K562 (cell line): ENCODE results near the gene HOXA10. TPM values are rescaled to one million over a fixed set of nuclear protein-coding genes. Genes with fewer than 3 reads are reported as not detected.

Experiments
- ATAC-seq: fragments of 200-7000 bp; cut with Tn5 transposase; 3 replicates; pipeline ENCODE4 v1.9.1; 2020; ENCODE audit warnings: moderate library complexity
- BruUV-seq: library from RNA; stranded (reverse); fragments of 400-500 nt; replicated peaks from 2 replicates; lab custom pipeline; 2021; lab: Mats Ljungman, UMichigan
- CTCF ChIA-PET: fragments of 300-600 bp; formaldehyde crosslinking; extraction: SDS; loops from one replicate; lab custom pipeline; 2021; ENCODE audit warnings: low intra/inter-chr PET ratio; lab: Yijun Ruan, JAX
- POLR2A ChIA-PET: fragments of 300-600, 350-650 bp; sonication (Branson Sonifier 250); formaldehyde crosslinking; extraction: SDS; loops from one replicate; lab custom pipeline; 2021; ENCODE audit warnings: antibody characterized with exemption, inconsistent platforms; lab: Yijun Ruan, JAX
- DNase-seq, 4 experiments: peaks; one replicate each; pipeline versions ENCODE4 v3.0.0 to v3.0.0-alpha.2; 2011 to 2018; ENCODE audit warnings: low spot score in 3 of 4, mixed read lengths in 3 of 4; ENCODE audit errors: extremely low read depth in 1 of 4
- FAIRE-seq: peaks from 2 replicates; lab custom pipeline; 2011; peaks lifted over from hg19 to GRCh38; lab: Jason Lieb, UNC
- H2AFZ ChIP-seq: 2 replicates; pipeline ENCODE4 v1.6.0; 2011; ENCODE audit warnings: low read depth, low read length, control low read depth, inconsistent platforms
- H3K27ac ChIP-seq: fragments of 200-600 bp; 3 replicates; pipeline ENCODE4 v1.8.0; 2011; ENCODE audit warnings: low read depth, mild to moderate bottlenecking, control low read depth, inconsistent platforms, low read length, moderate library complexity, mixed read lengths; ENCODE audit errors: extremely low read depth
- H3K27me3 ChIP-seq, 2 experiments: fragments of 300-600 bp in 1 of 2; 2 replicates in 1 of 2; 3 replicates in 1 of 2; pipeline versions ENCODE4 v1.6.0 to v1.8.0; 2011; ENCODE audit warnings: inconsistent platforms in 2 of 2, low read length in 2 of 2, mild to moderate bottlenecking in 1 of 2, mixed read lengths in 1 of 2, moderate library complexity in 1 of 2; ENCODE audit not compliant: control insufficient read depth in 2 of 2, insufficient read depth in 2 of 2
- H3K36me3 ChIP-seq: fragments of 300-600 bp; 3 replicates; pipeline ENCODE4 v1.8.0; 2011; ENCODE audit warnings: mild to moderate bottlenecking, low read length, inconsistent platforms; ENCODE audit not compliant: control insufficient read depth, insufficient read depth
- H3K4me1 ChIP-seq, 2 experiments: fragments of 200-600 bp in 1 of 2; replicated peaks in 1 of 2; 2 replicates in 1 of 2; 3 replicates in 1 of 2; pipeline versions ENCODE4 v1.5.1 to v1.8.0; 2011; ENCODE audit warnings: inconsistent platforms in 2 of 2, low read length in 2 of 2, mild to moderate bottlenecking in 1 of 2, mixed read lengths in 1 of 2, moderate library complexity in 1 of 2; ENCODE audit not compliant: control insufficient read depth in 2 of 2, insufficient read depth in 2 of 2
- H3K4me2 ChIP-seq: 2 replicates; pipeline ENCODE4 v1.6.1; 2011; ENCODE audit warnings: low read length, control low read depth, inconsistent platforms, mixed read lengths; ENCODE audit not compliant: insufficient read depth
- H3K4me3 ChIP-seq: fragments of 200-600 bp; sonication (generic), shearing (Covaris generic); 2 replicates; pipeline ENCODE4 v1.5.1; 2016; ENCODE audit warnings: control low read depth, inconsistent platforms
- H3K79me2 ChIP-seq: fragments of 200-600 bp; 3 replicates; pipeline ENCODE4 v1.8.0; 2011; ENCODE audit warnings: low read length, inconsistent platforms; ENCODE audit not compliant: control insufficient read depth, insufficient read depth
- H3K9ac ChIP-seq, 2 experiments: 2 replicates each; pipeline versions ENCODE4 v1.6.0 to v1.6.1; 2011; ENCODE audit warnings: low read depth in 2 of 2, low read length in 2 of 2, control low read depth in 1 of 2, inconsistent platforms in 1 of 2, mild to moderate bottlenecking in 1 of 2, mixed read lengths in 1 of 2; ENCODE audit not compliant: insufficient read depth in 1 of 2
- H3K9me1 ChIP-seq: one replicate; pipeline ENCODE4 v1.6.0; 2011; ENCODE audit warnings: inconsistent platforms, mild to moderate bottlenecking, low read length, moderate library complexity; ENCODE audit not compliant: control insufficient read depth, insufficient read depth
- H3K9me3 ChIP-seq: replicated peaks from 2 replicates; pipeline ENCODE4 v1.5.1; 2011; ENCODE audit warnings: low read depth, low read length, inconsistent platforms; ENCODE audit not compliant: control insufficient read depth, insufficient read depth
- H4K20me1 ChIP-seq: replicated peaks from 2 replicates; pipeline ENCODE4 v1.6.1; 2011; ENCODE audit warnings: low read length, inconsistent platforms, mixed read lengths; ENCODE audit not compliant: control insufficient read depth, insufficient read depth
- ARNT ChIP-seq, 2 experiments: fragments of 450-650 bp; IDR thresholded peaks; 2 replicates each; pipeline ENCODE4 v1.6.1; 2016; ENCODE audit warnings: mild to moderate bottlenecking in 1 of 2
- ETV5 ChIP-seq: sonication (generic); formaldehyde crosslinking; IDR thresholded peaks from 2 replicates; pipeline ENCODE4 v1.4.0; 2020; ENCODE audit warnings: low read depth, mild to moderate bottlenecking, missing genetic modification reagents
- ID3 ChIP-seq, 2 experiments: fragments of 250-450 bp in 1 of 2; fragments of 450-650 bp in 1 of 2; sonication (Bioruptor Pico) in 1 of 2; IDR thresholded peaks; 2 replicates each; pipeline versions ENCODE4 v1.6.1 to v1.8.0; 2016 to 2021; ENCODE audit warnings: mild to moderate bottlenecking in 2 of 2, moderate library complexity in 2 of 2, missing compliant biosample characterization in 1 of 2, missing genetic modification characterization in 1 of 2
- ZBTB9 ChIP-seq: fragments of 450-650 bp; formaldehyde crosslinking; IDR thresholded peaks from 2 replicates; pipeline ENCODE4 v1.4.0; 2020; ENCODE audit warnings: mild to moderate bottlenecking, moderate library complexity
- WGBS: fragments of 100-300 bp; shearing (Covaris generic); methylation state at CpG from one replicate; pipeline ENCODE4 v1.1.6; 2016; ENCODE audit warnings: low coverage, mixed read lengths; ENCODE audit not compliant: insufficient coverage; ENCODE audit errors: missing lambda C conversion rate; 5-methylcytosine and 5-hydroxymethylcytosine counted together
- in situ Hi-C: fragments of 300-500 bp; cut with MboI; formaldehyde crosslinking; loops from 4 replicates; pipeline ENCODE4 v1.15.0; 2018; ENCODE audit warnings: inconsistent platforms, mixed read lengths
- intact Hi-C: fragments of 100-400 bp; cut with micrococcal nuclease; formaldehyde crosslinking; loops from 2 replicates; pipeline ENCODE4 v1.14.2; 2022
- polyA plus RNA-seq, 8 experiments: library from polyadenylated mRNA; depleted of rRNA in 4 of 8; stranded (reverse) in 5 of 8; unstranded in 3 of 8; fragments of >200 nt; fragmentation: Nextera tagmentation in 2 of 8; fragmentation: Illumina TruSeq in 1 of 8; extraction: Ambion mirVana in 2 of 8; extraction: Trizol in 1 of 8; gene quantifications; 2 replicates each; pipeline versions ENCODE4 v1.2.1 to v1.2.3, GENCODE V29; 2011 to 2014; ENCODE audit warnings: inconsistent platforms in 1 of 8, missing spikeins in 1 of 8
- total RNA-seq, 7 experiments: library from RNA; depleted of rRNA in 6 of 7; stranded (reverse); fragments of >200 nt in 6 of 7; fragmentation: Illumina TruSeq in 2 of 7; extraction: Trizol in 2 of 7; gene quantifications; 2 replicates each; pipeline versions ENCODE4 v1.2.1 to v1.2.3, GENCODE V29; 2011 to 2021; ENCODE audit warnings: low replicate concordance in 1 of 7
- TF ChIP-seq, protein P1 (sequence below), 3 experiments: IDR thresholded peaks in 2 of 3; conservative IDR thresholded peaks in 1 of 3; 2 replicates each; pipeline ENCODE4 v1.5.1; 2011 to 2012; ENCODE audit warnings: low read length in 3 of 3, mild to moderate bottlenecking in 3 of 3, control low read depth in 2 of 3, improper control_type of control experiment in 1 of 3, inconsistent platforms in 1 of 3, low read depth in 1 of 3, mixed read lengths in 1 of 3, moderate library complexity in 1 of 3; ENCODE audit not compliant: insufficient read depth in 2 of 3
- TF ChIP-seq, protein P2 (sequence below): fragments of 250-450 bp; sonication (Bioruptor Pico); IDR thresholded peaks from 2 replicates; pipeline ENCODE4 v1.8.0; 2022; ENCODE audit warnings: inconsistent platforms

HOXA10 gene
- total and polyA plus RNA-seq, 9 of the 15 experiments (the other 6 are each of a cell fraction or from before 2014, with no cell fraction given), result not detected

DNA sequence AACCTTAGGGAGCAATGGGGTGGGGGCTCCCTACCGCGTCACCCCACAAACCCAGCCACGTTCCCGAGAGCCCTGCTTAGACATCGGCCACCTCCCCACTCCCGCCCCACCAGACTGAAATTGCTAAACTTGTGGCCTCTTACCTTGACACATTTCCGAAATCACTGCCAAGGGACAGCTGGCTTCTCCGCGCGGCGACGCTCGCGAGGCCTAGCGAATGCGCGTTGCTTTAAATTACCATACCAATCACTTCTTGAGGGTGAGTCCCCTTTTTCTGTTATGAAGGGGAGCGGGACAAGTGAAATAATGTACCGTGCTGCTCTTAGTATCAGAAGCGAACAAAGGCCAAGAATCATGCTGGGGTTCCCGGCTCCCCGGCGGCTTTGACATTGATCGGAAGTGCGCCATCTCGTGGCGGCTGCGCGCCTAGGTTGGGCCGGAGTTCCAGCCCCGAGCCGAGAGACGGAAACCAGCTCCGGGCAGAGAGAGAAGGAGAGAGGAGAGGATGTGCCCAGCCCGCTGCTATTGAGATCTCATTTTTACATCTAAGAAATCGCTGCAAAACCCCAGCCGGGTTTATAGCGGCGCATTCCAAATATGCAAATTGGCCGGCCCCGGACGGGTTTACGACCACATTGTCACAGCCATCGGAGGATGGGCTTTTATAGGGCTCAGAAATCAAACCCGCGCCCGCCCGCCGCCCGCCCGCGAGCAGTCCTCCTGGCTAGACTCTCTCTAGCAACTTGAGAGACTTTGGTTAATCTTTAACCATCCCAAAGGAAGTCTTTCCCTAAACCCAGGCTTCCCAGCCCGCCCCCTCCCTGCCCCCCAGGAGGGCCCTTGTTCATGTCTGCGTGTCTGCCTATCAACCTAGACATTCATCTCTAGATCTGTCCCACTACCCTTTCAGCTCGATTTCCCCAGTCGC is 5.6 kb upstream of the HOXA10 start:
- POLR2A ChIA-PET, result no interaction called here
- Histone ChIP-seq H3K9ac (no peak overlapping the region), H3K27me3 (peaks cover 43 to 78% of the 10 kb centered on the region in 2 experiments), H3K9me1 (no peaks in the 10 kb centered on the region), H3K79me2 (no peaks in the 10 kb centered on the region), H2AFZ (no peak overlapping the region), H3K36me3 (no peaks in the 10 kb centered on the region), H3K4me2 (no peak overlapping the region), H3K4me3 (no peak overlapping the region), H3K9me3 (no peaks in the 10 kb centered on the region; the same call in 1 of the 2 replicates), H3K27ac (no peak overlapping the region), H4K20me1 (no peaks in the 10 kb centered on the region), H3K4me1 (peaks cover 0 to 19% of the 10 kb centered on the region in 2 experiments; a peak in 2 of 5 replicates)
- in situ Hi-C loops (no loop called here), intact Hi-C loops (no loop called here)
- BruUV-seq, result no TSS peak
- peak; percentile 94 for ATAC-seq
- WGBS, result 39% methylated on average over 38 of the region's 56 CpGs
- peak; percentile 71 to 85 (median 81) for DNase-seq
- CTCF ChIA-PET, result interaction anchor here (0.6 kb wide), 1 partner anchor 411 kb away, joined by 3 read pairs; no protein-coding TSS in a partner anchor
- no peak for FAIRE-seq
- TF ChIP-seq ZBTB9 (CRISPR knock-in tag) (no peak), ETV5 (no peak), ID3 (CRISPR knock-in tag; IDR thresholded peaks at IDR 0.05) (no peak), ID3 (tag; IDR thresholded peaks at IDR 0.05) (no peak), ARNT (IDR thresholded peaks at IDR 0.05) (no peak)
- TF ChIP-seq, protein P1, sequence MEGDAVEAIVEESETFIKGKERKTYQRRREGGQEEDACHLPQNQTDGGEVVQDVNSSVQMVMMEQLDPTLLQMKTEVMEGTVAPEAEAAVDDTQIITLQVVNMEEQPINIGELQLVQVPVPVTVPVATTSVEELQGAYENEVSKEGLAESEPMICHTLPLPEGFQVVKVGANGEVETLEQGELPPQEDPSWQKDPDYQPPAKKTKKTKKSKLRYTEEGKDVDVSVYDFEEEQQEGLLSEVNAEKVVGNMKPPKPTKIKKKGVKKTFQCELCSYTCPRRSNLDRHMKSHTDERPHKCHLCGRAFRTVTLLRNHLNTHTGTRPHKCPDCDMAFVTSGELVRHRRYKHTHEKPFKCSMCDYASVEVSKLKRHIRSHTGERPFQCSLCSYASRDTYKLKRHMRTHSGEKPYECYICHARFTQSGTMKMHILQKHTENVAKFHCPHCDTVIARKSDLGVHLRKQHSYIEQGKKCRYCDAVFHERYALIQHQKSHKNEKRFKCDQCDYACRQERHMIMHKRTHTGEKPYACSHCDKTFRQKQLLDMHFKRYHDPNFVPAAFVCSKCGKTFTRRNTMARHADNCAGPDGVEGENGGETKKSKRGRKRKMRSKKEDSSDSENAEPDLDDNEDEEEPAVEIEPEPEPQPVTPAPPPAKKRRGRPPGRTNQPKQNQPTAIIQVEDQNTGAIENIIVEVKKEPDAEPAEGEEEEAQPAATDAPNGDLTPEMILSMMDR (IDR thresholded peaks at IDR 0.05 in 2 of 3, conservative IDR thresholded peaks at IDR 0.05 in 1 of 3; ENCODE audit: insufficient read depth in 2 of 3, low read depth in 1 of 3, low read length in 3 of 3), result peak; percentile 65 to 83 (median 77)
- TF ChIP-seq, protein P2, sequence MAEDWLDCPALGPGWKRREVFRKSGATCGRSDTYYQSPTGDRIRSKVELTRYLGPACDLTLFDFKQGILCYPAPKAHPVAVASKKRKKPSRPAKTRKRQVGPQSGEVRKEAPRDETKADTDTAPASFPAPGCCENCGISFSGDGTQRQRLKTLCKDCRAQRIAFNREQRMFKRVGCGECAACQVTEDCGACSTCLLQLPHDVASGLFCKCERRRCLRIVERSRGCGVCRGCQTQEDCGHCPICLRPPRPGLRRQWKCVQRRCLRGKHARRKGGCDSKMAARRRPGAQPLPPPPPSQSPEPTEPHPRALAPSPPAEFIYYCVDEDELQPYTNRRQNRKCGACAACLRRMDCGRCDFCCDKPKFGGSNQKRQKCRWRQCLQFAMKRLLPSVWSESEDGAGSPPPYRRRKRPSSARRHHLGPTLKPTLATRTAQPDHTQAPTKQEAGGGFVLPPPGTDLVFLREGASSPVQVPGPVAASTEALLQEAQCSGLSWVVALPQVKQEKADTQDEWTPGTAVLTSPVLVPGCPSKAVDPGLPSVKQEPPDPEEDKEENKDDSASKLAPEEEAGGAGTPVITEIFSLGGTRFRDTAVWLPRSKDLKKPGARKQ, result peak; percentile 75; the same call in 1 of the 2 replicates
